Astrocyte of the cerebellum (primary cell): ENCODE measurements around the gene GRPR.
"Not testable (repeated sequence)": the region's sequence is repeated elsewhere in the genome, so short reads cannot be mapped to it uniquely, and the experiment has no call there.

Experiments used
- DNase-seq: peaks from one replicate; pipeline ENCODE4 v3.0.0-alpha.2; 2011; ENCODE audit warnings: low read depth
- H3K4me3 ChIP-seq: 2 replicates; pipeline ENCODE4 v1.5.1; 2011; ENCODE audit warnings: mild to moderate bottlenecking, low read depth, low read length, moderate library complexity
- in situ Hi-C: cut with HindIII; loops from 2 replicates; pipeline ENCODE4 v1.10.0; 2017; ENCODE audit warnings: low sequenced_read_pairs
- TF ChIP-seq, protein P1 (sequence below): IDR thresholded peaks from 2 replicates; pipeline ENCODE4 v1.5.1; 2012; ENCODE audit warnings: low read length, low read depth, moderate library complexity, mild to moderate bottlenecking; ENCODE audit errors: missing control alignments

Gene GRPR

DNA sequence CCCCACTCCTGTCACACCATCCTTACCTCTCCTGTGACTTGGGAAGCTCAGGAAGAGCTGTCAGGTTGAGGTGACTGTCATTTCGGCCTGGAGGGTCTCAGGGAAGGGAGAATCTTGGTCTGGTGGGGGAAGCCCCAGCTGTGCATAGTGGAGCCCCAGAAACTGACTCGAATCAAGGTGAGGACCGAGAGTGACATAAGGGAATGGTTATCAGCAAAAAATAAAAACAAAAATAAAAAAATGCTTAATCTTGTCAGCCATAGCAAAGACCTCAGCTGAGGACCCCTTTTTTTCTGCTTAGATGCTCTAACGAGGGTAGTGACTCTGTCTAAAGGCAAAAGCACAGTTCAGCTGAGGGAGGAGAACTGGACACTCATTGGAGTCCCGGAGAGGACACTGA lies 43.8 kb downstream of the GRPR start, which contains the start of gene MAGEB17:
TSS of gene MAGEB17 (plus strand) at position 301 of the 400 bp plus-strand sequence. CDS start 2,902 bp downstream, outside the sequence.
- in situ Hi-C loops, result no loop called here
- DNase-seq, result no peak
- H3K4me3 ChIP-seq, result no peak within 1 kb of the TSS
- TF ChIP-seq, protein P1, sequence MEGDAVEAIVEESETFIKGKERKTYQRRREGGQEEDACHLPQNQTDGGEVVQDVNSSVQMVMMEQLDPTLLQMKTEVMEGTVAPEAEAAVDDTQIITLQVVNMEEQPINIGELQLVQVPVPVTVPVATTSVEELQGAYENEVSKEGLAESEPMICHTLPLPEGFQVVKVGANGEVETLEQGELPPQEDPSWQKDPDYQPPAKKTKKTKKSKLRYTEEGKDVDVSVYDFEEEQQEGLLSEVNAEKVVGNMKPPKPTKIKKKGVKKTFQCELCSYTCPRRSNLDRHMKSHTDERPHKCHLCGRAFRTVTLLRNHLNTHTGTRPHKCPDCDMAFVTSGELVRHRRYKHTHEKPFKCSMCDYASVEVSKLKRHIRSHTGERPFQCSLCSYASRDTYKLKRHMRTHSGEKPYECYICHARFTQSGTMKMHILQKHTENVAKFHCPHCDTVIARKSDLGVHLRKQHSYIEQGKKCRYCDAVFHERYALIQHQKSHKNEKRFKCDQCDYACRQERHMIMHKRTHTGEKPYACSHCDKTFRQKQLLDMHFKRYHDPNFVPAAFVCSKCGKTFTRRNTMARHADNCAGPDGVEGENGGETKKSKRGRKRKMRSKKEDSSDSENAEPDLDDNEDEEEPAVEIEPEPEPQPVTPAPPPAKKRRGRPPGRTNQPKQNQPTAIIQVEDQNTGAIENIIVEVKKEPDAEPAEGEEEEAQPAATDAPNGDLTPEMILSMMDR, result no peak

DNA sequence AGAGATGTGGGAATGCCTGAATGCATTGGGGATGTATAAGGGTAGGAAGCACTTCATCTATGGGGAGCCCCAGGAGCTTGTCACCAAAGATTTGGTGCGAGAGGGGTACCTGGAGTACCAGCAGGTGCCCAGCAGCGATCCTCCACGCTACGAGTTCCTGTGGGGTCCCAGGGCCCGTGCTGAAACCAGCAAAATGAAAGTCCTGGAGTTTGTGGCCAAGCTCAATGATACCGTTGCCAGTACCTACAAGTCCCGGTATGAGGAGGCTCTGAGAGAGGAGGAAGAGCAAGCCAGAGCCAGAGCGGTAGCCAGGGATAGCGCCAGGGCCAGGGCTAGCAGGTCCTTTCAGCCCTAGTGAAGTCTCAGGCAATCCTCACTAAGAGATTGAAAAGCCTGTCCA lies 47.7 kb downstream of the GRPR start:
- TF ChIP-seq, protein P1, result no peak
- in situ Hi-C loops, result no loop called here
- DNase-seq, result no peak
- no peak overlapping the region for H3K4me3 ChIP-seq

DNA sequence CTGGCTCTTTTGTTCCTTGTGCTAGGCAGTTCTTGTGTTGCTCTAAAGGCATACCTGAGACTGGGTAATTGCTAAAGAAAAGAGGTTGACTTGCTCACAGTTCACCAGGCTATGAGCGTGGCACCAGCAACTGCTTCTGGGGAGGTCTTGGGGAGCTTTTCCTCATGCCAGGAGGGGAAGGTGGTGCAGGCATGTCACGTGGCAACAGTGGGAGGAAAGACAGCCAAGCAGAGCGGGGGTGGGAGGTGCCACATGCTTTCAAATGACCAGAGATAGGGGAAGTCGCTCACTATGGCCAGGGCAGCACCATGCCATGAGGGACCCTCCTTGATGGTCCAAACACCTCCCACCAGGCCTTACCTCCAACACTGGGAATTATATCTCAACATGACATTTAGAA lies 48.6 kb downstream of the GRPR start:
- TF ChIP-seq, protein P1, result no peak
- no peak for DNase-seq
- H3K4me3 ChIP-seq, result no peak overlapping the region
- in situ Hi-C loops, result no loop called here

DNA sequence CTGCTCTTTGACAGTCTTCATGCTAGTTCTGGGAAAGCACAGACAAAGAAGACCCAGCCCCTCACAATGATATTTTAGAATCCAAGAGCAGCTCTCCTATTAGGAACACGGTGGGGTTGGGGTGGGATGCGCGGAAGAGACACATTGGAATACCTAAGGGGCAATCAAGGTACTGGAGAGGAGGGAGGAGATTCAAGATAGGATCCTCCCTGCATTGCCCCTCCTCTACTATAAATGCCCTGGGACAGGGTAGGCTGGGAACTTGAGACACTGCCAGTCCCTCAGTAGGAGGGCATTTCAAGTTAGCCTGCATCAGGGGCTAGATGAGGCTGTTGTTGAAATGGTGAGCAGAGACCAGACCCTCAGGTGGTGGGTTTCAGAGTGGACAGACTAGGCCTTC lies 49.0 kb downstream of the GRPR start:
- H3K4me3 ChIP-seq, result no peak overlapping the region
- DNase-seq, result no peak
- in situ Hi-C loops, result no loop called here
- TF ChIP-seq, protein P1, result no peak

DNA sequence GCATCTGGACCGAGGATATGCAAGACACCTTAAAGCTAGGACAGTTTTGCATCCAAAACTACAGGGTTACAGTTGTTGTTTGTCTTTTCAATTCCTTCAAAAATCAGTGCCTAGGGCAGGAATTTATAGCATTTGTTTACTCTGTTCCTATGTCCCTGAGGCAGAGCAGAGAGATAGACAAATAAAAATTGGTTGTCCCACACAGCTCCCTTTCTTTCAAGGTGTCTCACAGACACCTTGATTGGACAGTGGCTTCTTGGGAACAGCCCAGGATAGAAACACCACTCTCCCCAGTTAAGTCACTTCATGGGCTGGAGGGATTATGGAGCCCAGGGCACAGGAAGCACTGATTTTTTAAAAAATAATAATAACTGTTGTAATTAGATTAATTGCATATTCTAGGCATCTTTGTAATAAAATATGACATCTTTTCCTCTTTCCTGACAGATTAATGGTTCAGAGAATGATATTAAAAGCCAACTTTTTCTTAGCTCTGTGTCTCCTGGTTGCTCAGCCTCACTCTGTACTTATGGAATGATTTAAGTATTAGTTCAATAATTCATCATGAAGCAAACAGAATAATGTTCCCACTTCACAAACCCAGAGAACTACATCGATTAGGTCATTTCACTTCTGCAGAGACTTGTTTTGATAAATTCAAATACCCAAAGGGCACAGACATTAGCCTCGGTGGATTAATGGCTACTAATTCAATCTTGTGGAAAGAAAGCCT lies 52.1 kb downstream of the GRPR start:
- in situ Hi-C loops, result no loop called here
- TF ChIP-seq, protein P1, result no peak
- DNase-seq, result no peak
- H3K4me3 ChIP-seq, result no peak overlapping the region

DNA sequence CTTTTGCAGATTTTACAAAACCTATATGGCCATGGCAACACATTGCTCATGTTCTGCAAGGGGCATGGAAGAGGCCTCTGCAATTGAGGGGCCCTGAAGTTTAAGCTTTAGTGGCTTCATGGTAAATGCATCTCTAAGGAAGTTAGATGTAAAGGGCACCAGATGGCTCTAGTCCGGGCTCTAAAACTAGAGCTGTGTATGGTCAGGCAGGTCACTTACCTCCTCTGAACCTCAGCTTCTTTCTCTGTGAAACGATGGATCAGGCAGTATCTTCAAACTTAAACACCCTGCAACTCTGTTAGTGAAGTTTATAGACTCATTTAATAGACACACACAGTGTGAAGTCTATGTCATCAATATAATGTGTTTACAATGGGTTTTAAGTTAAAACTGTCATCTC lies 53.9 kb downstream of the GRPR start:
- in situ Hi-C loops, result no loop called here
- TF ChIP-seq, protein P1, result no peak
- no peak for DNase-seq
- H3K4me3 ChIP-seq, result no peak overlapping the region

DNA sequence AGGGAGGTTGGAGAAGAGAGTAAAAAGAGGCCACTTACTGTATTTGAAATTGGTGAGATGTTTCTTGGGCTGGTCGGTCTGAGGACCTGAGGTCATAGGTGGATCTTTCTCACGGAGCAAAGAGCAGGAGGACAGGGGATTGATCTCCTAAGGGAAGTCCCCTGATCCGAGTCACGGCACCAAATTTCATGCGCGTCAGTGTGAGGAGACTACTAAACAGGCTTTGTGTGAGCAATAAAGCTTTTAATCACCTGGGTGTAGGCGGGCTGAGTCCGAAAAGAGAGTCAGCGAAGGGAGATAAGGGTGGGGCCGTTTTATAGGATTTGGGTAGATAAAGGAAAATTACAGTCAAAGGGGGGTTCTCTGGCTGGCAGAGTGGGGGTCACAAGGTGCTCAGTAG lies 60.5 kb downstream of the GRPR start:
- DNase-seq, in situ Hi-C loops, H3K4me3 ChIP-seq: not testable (repeated sequence)
